HG02973 (cell line): ENCODE data around the gene SCUBE1.
A peak's percentile ranks its signal among the peaks of the same experiment; 100 is the strongest.

Experiments
- ATAC-seq: cut with Tn5 transposase; IDR thresholded peaks from one replicate; pipeline ENCODE4 v1.9.1; 2021; ENCODE audit warnings: moderate library complexity; ENCODE audit not compliant: unreplicated experiment

The SCUBE1 gene

GRCh38 chr22:43206509-43207161 is 136.5 kb downstream of the SCUBE1 start:
- ATAC-seq: no peak

GRCh38 chr22:43205748-43206508 is 137.2 kb downstream of the SCUBE1 start:
- ATAC-seq: no peak

GRCh38 chr22:43205261-43205691 is 137.9 kb downstream of the SCUBE1 start:
- ATAC-seq: no peak

GRCh38 chr22:43203471-43203981 is 139.6 kb downstream of the SCUBE1 start:
- no peak for ATAC-seq

GRCh38 chr22:43202756-43203410 is 140.3 kb downstream of the SCUBE1 start:
- no peak for ATAC-seq

GRCh38 chr22:43202326-43202725 is 140.8 kb downstream of the SCUBE1 start:
- ATAC-seq: no peak

- no peak for ATAC-seq
These were observed 141.5 kb downstream of the SCUBE1 start for GRCh38 chr22:43201486-43202219.

- ATAC-seq: no peak
These were observed 142.6 kb downstream of the SCUBE1 start for GRCh38 chr22:43200555-43200954.

- ATAC-seq: no peak
These were observed 143.1 kb downstream of the SCUBE1 start for GRCh38 chr22:43200031-43200430.

GRCh38 chr22:43199541-43199940 is 143.6 kb downstream of the SCUBE1 start:
- no peak for ATAC-seq

GRCh38 chr22:43198936-43199335 is 144.2 kb downstream of the SCUBE1 start:
- no peak for ATAC-seq

GRCh38 chr22:43198126-43198525 is 145.0 kb downstream of the SCUBE1 start:
- ATAC-seq: no peak

GRCh38 chr22:43197271-43197941 is 145.8 kb downstream of the SCUBE1 start:
- no peak for ATAC-seq

- ATAC-seq: no peak
These were observed 151.3 kb downstream of the SCUBE1 start for GRCh38 chr22:43191831-43192230.

- ATAC-seq: no peak
These were observed 154.2 kb downstream of the SCUBE1 start for GRCh38 chr22:43188829-43189545.

- ATAC-seq: peak; percentile 77
These were observed 155.7 kb downstream of the SCUBE1 start for GRCh38 chr22:43187171-43188099.

GRCh38 chr22:43186272-43187170 is 156.7 kb downstream of the SCUBE1 start, which contains the start of gene TTLL12:
Gene TTLL12, minus strand, starts transcription at chr22:43187134. Its CDS starts 65 bp downstream, at chr22:43187069.
- peak; percentile 38 for ATAC-seq

- no peak for ATAC-seq
These were observed 157.3 kb downstream of the SCUBE1 start for GRCh38 chr22:43185860-43186261.
